Activated T-cell treated with anti-CD3 and anti-CD28 coated beads for 4 hours (primary cell): ENCODE data around the gene KLHL34.

Experiments
- DNase-seq: peaks from one replicate; pipeline ENCODE4 v3.0.0-alpha.2; 2020

Gene KLHL34

GRCh38 chrX:21655901-21656586, 2.1 kb downstream of the KLHL34 start:
- DNase-seq, result no peak

GRCh38 chrX:21645886-21646285, 12.2 kb downstream of the KLHL34 start:
- no peak for DNase-seq

- no peak for DNase-seq
Measured at GRCh38 chrX:21645431-21645830, 12.7 kb downstream of the KLHL34 start.

GRCh38 chrX:21639775-21640174, 18.4 kb downstream of the KLHL34 start:
- no peak for DNase-seq

GRCh38 chrX:21638311-21638710, 19.8 kb downstream of the KLHL34 start:
- no peak for DNase-seq

- DNase-seq, result no peak
Measured at GRCh38 chrX:21632027-21632426, 26.1 kb downstream of the KLHL34 start.

- DNase-seq, result no peak
Measured at GRCh38 chrX:21623778-21624501, 34.2 kb downstream of the KLHL34 start.

GRCh38 chrX:21620234-21620633, 37.9 kb downstream of the KLHL34 start:
- DNase-seq, result no peak

GRCh38 chrX:21616386-21616785, 41.7 kb downstream of the KLHL34 start:
- DNase-seq, result no peak

GRCh38 chrX:21612154-21612553, 46.0 kb downstream of the KLHL34 start:
- DNase-seq, result no peak

GRCh38 chrX:21610168-21610567, 48.0 kb downstream of the KLHL34 start:
- no peak for DNase-seq

GRCh38 chrX:21606002-21606401, 52.1 kb downstream of the KLHL34 start:
- no peak for DNase-seq
